Stimulated activated CD4-positive, alpha-beta T cell treated with anti-CD3 and anti-CD28 coated beads, Interleukin-2, amount 100 ng/mL, for 48 hours (primary cell): ENCODE data around the gene VAV1.
"Not testable (repeated sequence)": the region's sequence is repeated elsewhere in the genome, so short reads cannot be mapped to it uniquely, and the experiment has no call there.

Experiments used
- DNase-seq, 2 donors: peaks; one replicate each; pipeline ENCODE4 v3.0.0-alpha.2; 2020

VAV1 gene

GRCh38 chr19:6791237-6791636 is 18.7 kb downstream of the VAV1 start:
- DNase-seq: no peak

- DNase-seq: no peak
These were observed 20.9 kb downstream of the VAV1 start for GRCh38 chr19:6793411-6793810.

GRCh38 chr19:6793973-6794372 is 21.5 kb downstream of the VAV1 start:
- no peak for DNase-seq

GRCh38 chr19:6794686-6795431 is 22.4 kb downstream of the VAV1 start:
- no peak for DNase-seq

GRCh38 chr19:6796278-6796677 is 23.8 kb downstream of the VAV1 start:
- no peak for DNase-seq

- no peak for DNase-seq
These were observed 25.1 kb downstream of the VAV1 start for GRCh38 chr19:6797646-6798045.

GRCh38 chr19:6800160-6800790 is 27.8 kb downstream of the VAV1 start:
- not testable (repeated sequence) for DNase-seq

- no peak for DNase-seq
These were observed 28.5 kb downstream of the VAV1 start for GRCh38 chr19:6800991-6801484.

- peak; percentile 73 to 80 for DNase-seq
These were observed 29.1 kb downstream of the VAV1 start for GRCh38 chr19:6801485-6802086.

GRCh38 chr19:6802336-6803035 is 30.0 kb downstream of the VAV1 start:
- peak; percentile 54 to 64 for DNase-seq

- no peak for DNase-seq
These were observed 30.5 kb downstream of the VAV1 start for GRCh38 chr19:6803036-6803404.

- DNase-seq: no peak
These were observed 34.0 kb downstream of the VAV1 start for GRCh38 chr19:6806488-6806887.

- no peak for DNase-seq
These were observed 34.8 kb downstream of the VAV1 start for GRCh38 chr19:6807291-6807690.

- no peak for DNase-seq
These were observed 36.0 kb downstream of the VAV1 start for GRCh38 chr19:6808494-6808893.

GRCh38 chr19:6809262-6809661 is 36.8 kb downstream of the VAV1 start:
- no peak for DNase-seq

GRCh38 chr19:6811378-6811777 is 38.9 kb downstream of the VAV1 start:
- no peak for DNase-seq

- DNase-seq: no peak
These were observed 39.4 kb downstream of the VAV1 start for GRCh38 chr19:6811906-6812305.

- DNase-seq: no peak
These were observed 40.1 kb downstream of the VAV1 start for GRCh38 chr19:6812612-6813011.

GRCh38 chr19:6813659-6814058 is 41.2 kb downstream of the VAV1 start:
- no peak for DNase-seq

- no peak for DNase-seq
These were observed 44.7 kb downstream of the VAV1 start for GRCh38 chr19:6817179-6817578.

- no peak for DNase-seq
These were observed 45.7 kb downstream of the VAV1 start for GRCh38 chr19:6818246-6818645.

- no peak for DNase-seq
These were observed 46.8 kb downstream of the VAV1 start for GRCh38 chr19:6819323-6819722.

- no peak for DNase-seq
These were observed 47.7 kb downstream of the VAV1 start for GRCh38 chr19:6820237-6820636.
